Motor neuron (in vitro differentiated cells): ENCODE measurements around the gene EP300. TPM values are rescaled to one million over a fixed set of nuclear protein-coding genes. Genes with fewer than 3 reads are reported as not detected.
A peak's percentile ranks its signal among the peaks of the same experiment; 100 is the strongest.
"Not testable (repeated sequence)": the region's sequence is repeated elsewhere in the genome, so short reads cannot be mapped to it uniquely, and the experiment has no call there.

Source experiments
- ATAC-seq, 8 experiments: fragments of 200-7000 bp; cut with Tn5 transposase; replicated peaks in 6 of 8; 2 replicates each; pipeline ENCODE4 v1.8.0; 2021; ENCODE audit warnings: mild to moderate bottlenecking in 8 of 8, moderate library complexity in 8 of 8
- H3K27ac ChIP-seq, 2 donors: fragments of 250-450 bp; sonication (Bioruptor Pico); 2 replicates each; pipeline ENCODE4 v1.9.0; 2021; ENCODE audit warnings: antibody characterized with exemption in 2 of 2, mild to moderate bottlenecking in 2 of 2, moderate library complexity in 1 of 2
- H3K4me1 ChIP-seq, 2 donors: fragments of 250-450 bp; sonication (Bioruptor Pico); replicated peaks in 1 of 2; 2 replicates each; pipeline ENCODE4 v1.6.1; 2021; ENCODE audit warnings: antibody characterized with exemption in 2 of 2, mild to moderate bottlenecking in 2 of 2, moderate library complexity in 1 of 2
- H3K4me3 ChIP-seq, 5 donors: fragments of 250-450 bp; sonication (Bioruptor Pico); 2 replicates each; pipeline ENCODE4 v1.9.0; 2021; ENCODE audit warnings: antibody characterized with exemption in 5 of 5, mild to moderate bottlenecking in 5 of 5, moderate library complexity in 4 of 5
- WGBS, 10 experiments: fragments of 450-650 bp; shearing (Covaris generic); methylation state at CpG; one replicate each; pipeline ENCODE4 v1.0.0; 2022; 5-methylcytosine and 5-hydroxymethylcytosine counted together
- in situ Hi-C, 9 experiments: fragments of 400-800 bp; cut with MboI; loops; one replicate each; pipeline ENCODE4 v1.15.0; 2021; ENCODE audit warnings: low sequenced_read_pairs in 9 of 9, low pct_unique_long_range_greater_than_20kb in 2 of 9; ENCODE audit not compliant: unreplicated experiment in 9 of 9
- total RNA-seq, 8 experiments: library from RNA; unstranded; fragments of 300-600 nt; gene quantifications; 2 replicates each; pipeline versions ENCODE4 v1.2.3 to v1.2.4, GENCODE V29; 2022

The EP300 gene
- 10 to 100 TPM; 21.8 to 82.2 (median 32.4) TPM for total RNA-seq

- 0% methylated on average over 14 of the region's 112 CpGs; no CpG with 5 or more reads in 9 of the 10 experiments for WGBS, 10 experiments
- peaks cover 21 to 22% of the 10 kb centered on the region in 2 donors for H3K4me1 ChIP-seq
- peak within 1 kb of the TSS; percentile 98 to 100 for H3K27ac ChIP-seq
- in situ Hi-C loops, result loop anchor here in 4 of 9 experiments (10.0 to 25.0 kb wide), 3 partner anchors 130 to 155 kb away; partner anchors contain the start of gene RBX1 (in 3 of the 4)
- peak; percentile 17 to 35 (median 25) for ATAC-seq
- H3K4me3 ChIP-seq, result peak within 1 kb of the TSS; percentile 68 to 94 (median 82)
These were observed at the start of gene EP300 for GRCh38 chr22:41092023-41092817. Gene EP300, plus strand, starts transcription at chr22:41092592. Its CDS starts 413 bp downstream, at chr22:41093005.

- Histone ChIP-seq H3K4me3 (no peak overlapping the region), H3K4me1 (peaks cover 4 to 7% of the 10 kb centered on the region in 2 donors), H3K27ac (no peak overlapping the region)
- WGBS, 10 experiments, result 65 to 97% (median 79%) methylated on average over 4 to 6 of the region's 6 CpGs; no CpG with 5 or more reads in 2 of the 10 experiments
- in situ Hi-C loops, result no loop called here
- no peak for ATAC-seq
These were observed 48.7 kb upstream of the EP300 start for GRCh38 chr22:41043722-41044121.

- ATAC-seq, in situ Hi-C loops, H3K4me3 ChIP-seq, H3K27ac ChIP-seq: not testable (repeated sequence)
- 66 to 100% (median 86%) methylated on average over 1 to 6 of the region's 12 CpGs; no CpG with 5 or more reads in 1 of the 10 experiments for WGBS, 10 experiments
- H3K4me1 ChIP-seq, result peaks cover 16 to 18% of the 10 kb centered on the region in 2 donors
These were observed 46.8 kb upstream of the EP300 start for GRCh38 chr22:41045575-41045974.

GRCh38 chr22:41047801-41048211, 44.6 kb upstream of the EP300 start:
- H3K27ac ChIP-seq, result no peak overlapping the region
- in situ Hi-C loops, result no loop called here
- ATAC-seq, result no peak
- no peak overlapping the region for H3K4me3 ChIP-seq
- 70 to 100% (median 91%) methylated on average over 1 to 3 of the region's 3 CpGs; no CpG with 5 or more reads in 3 of the 10 experiments for WGBS, 10 experiments
- peaks cover 23 to 27% of the 10 kb centered on the region in 2 donors for H3K4me1 ChIP-seq

GRCh38 chr22:41048345-41048744, 44.0 kb upstream of the EP300 start:
- 79 to 98% (median 88%) methylated on average over 2 to 12 of the region's 12 CpGs; no CpG with 5 or more reads in 2 of the 10 experiments for WGBS, 10 experiments

GRCh38 chr22:41048791-41049717, 43.3 kb upstream of the EP300 start:
- 0 to 67% (median 29%) methylated on average over 1 to 15 of the region's 31 CpGs; no CpG with 5 or more reads in 2 of the 10 experiments for WGBS, 10 experiments
- ATAC-seq, result peak; percentile 82 to 93 (median 92)
- Histone ChIP-seq H3K4me1 (peaks cover 23 to 30% of the 10 kb centered on the region in 2 donors), H3K4me3 (peak overlapping the region in 4 of 5 donors; percentile 10 to 24 (median 12)), H3K27ac (peak overlapping the region; percentile 82 to 88)
- in situ Hi-C loops, result no loop called here

More at GRCh38 chr22:41048345-41048744, 44.0 kb upstream of the EP300 start:
- in situ Hi-C loops, ATAC-seq: not testable (repeated sequence)
- H3K4me3 ChIP-seq, result peak overlapping the region in 1 of 5 donors; percentile 24
- H3K27ac ChIP-seq, result peak overlapping the region; percentile 82 to 88
- H3K4me1 ChIP-seq, result peaks cover 23 to 30% of the 10 kb centered on the region in 2 donors

GRCh38 chr22:41049795-41050194, 42.6 kb upstream of the EP300 start:
- 87 to 100% (median 93%) methylated on average over 1 to 3 of the region's 4 CpGs; no CpG with 5 or more reads in 6 of the 10 experiments for whole genome bisulfite sequencing, 10 experiments
- ATAC-seq, H3K4me3 ChIP-seq, in situ Hi-C loops: not testable (repeated sequence)
- Histone ChIP-seq H3K4me1 (peaks cover 23 to 30% of the 10 kb centered on the region in 2 donors), H3K27ac (peak overlapping the region; percentile 82 to 88)

GRCh38 chr22:41050883-41051282, 41.5 kb upstream of the EP300 start:
- H3K27ac ChIP-seq, result no peak overlapping the region
- H3K4me3 ChIP-seq, result no peak overlapping the region
- in situ Hi-C loops, result no loop called here
- no peak for ATAC-seq
- H3K4me1 ChIP-seq, result peaks cover 23 to 30% of the 10 kb centered on the region in 2 donors
- 17 to 100% (median 86%) methylated on average over 1 to 2 of the region's 2 CpGs; no CpG with 5 or more reads in 4 of the 10 experiments for WGBS, 10 experiments

GRCh38 chr22:41052661-41053490, 39.5 kb upstream of the EP300 start:
- Histone ChIP-seq H3K4me1 (peaks cover 23 to 30% of the 10 kb centered on the region in 2 donors), H3K4me3 (no peak overlapping the region), H3K27ac (no peak overlapping the region)
- 10 to 100% (median 87%) methylated on average over 2 to 8 of the region's 8 CpGs; no CpG with 5 or more reads in 2 of the 10 experiments for WGBS, 10 experiments
- ATAC-seq, result peak in 3 of 8 experiments; percentile 85 to 88 (median 86)
- in situ Hi-C loops, result no loop called here

- in situ Hi-C loops, result no loop called here
- Histone ChIP-seq H3K4me3 (no peak overlapping the region), H3K4me1 (peaks cover 5 to 10% of the 10 kb centered on the region in 2 donors), H3K27ac (no peak overlapping the region)
- ATAC-seq, result no peak
These were observed 35.3 kb upstream of the EP300 start for GRCh38 chr22:41057076-41057475.

- Histone ChIP-seq H3K27ac (no peak overlapping the region), H3K4me3 (no peak overlapping the region), H3K4me1 (no peaks in the 10 kb centered on the region)
- ATAC-seq, result no peak
- in situ Hi-C loops, result no loop called here
- 30 to 87% (median 61%) methylated on average over 1 to 5 of the region's 6 CpGs; no CpG with 5 or more reads in 3 of the 10 experiments for WGBS, 10 experiments
These were observed 30.2 kb upstream of the EP300 start for GRCh38 chr22:41062146-41062545.

GRCh38 chr22:41064326-41064725, 28.1 kb upstream of the EP300 start:
- ATAC-seq, H3K4me3 ChIP-seq, H3K27ac ChIP-seq, H3K4me1 ChIP-seq, in situ Hi-C loops: not testable (repeated sequence)
- 89 to 100% (median 90%) methylated on average over 4 to 7 of the region's 15 CpGs; no CpG with 5 or more reads in 7 of the 10 experiments for WGBS, 10 experiments
